Right lobe of liver (tissue), 6 donors: ENCODE data around the gene RCAN2. TPM values are rescaled to one million over a fixed set of nuclear protein-coding genes. Genes with fewer than 3 reads are reported as not detected.

Source experiments
- ATAC-seq, 4 donors: fragments of 200-7000 bp; cut with Tn5 transposase; one replicate each; pipeline ENCODE4 v1.9.1; 2020; ENCODE audit warnings: mild to moderate bottlenecking in 4 of 4, moderate library complexity in 4 of 4
- DNase-seq, 3 donors: peaks; one replicate each; pipeline ENCODE4 v3.0.0-alpha.2; 2020
- H3K27ac ChIP-seq, 3 donors: fragments of 200-600 bp; one replicate each; pipeline ENCODE4 v1.8.0; 2022
- H3K27me3 ChIP-seq, 2 donors: fragments of 200-600 bp; one replicate each; pipeline ENCODE4 v1.8.0; 2022
- H3K36me3 ChIP-seq, 4 donors: fragments of 200-600 bp; sonication (generic) in 1 of 4; one replicate each; pipeline versions ENCODE4 v1.5.1 to v1.8.0; 2017 to 2022; ENCODE audit warnings: control low read depth in 1 of 4
- H3K4me1 ChIP-seq, 4 donors: fragments of 200-600 bp; sonication (generic) in 1 of 4; one replicate each; pipeline versions ENCODE4 v1.5.1 to v1.8.0; 2017 to 2022; ENCODE audit warnings: control low read depth in 1 of 4
- H3K4me3 ChIP-seq, 3 donors: fragments of 200-600 bp; one replicate each; pipeline ENCODE4 v1.8.0; 2022
- H3K9me3 ChIP-seq, 4 donors: fragments of 200-600 bp; sonication (generic) in 1 of 4; one replicate each; pipeline versions ENCODE4 v1.5.1 to v1.8.0; 2017 to 2022; ENCODE audit warnings: control low read depth in 1 of 4
- POLR2A ChIP-seq: fragments of 450-650 bp; IDR thresholded peaks from one replicate; pipeline ENCODE4 v1.6.1; 2017; ENCODE audit warnings: antibody characterized with exemption, mild to moderate bottlenecking
- WGBS: methylation state at CpG from one replicate; pipeline ENCODE4 v1.1.6; 2018; ENCODE audit warnings: low coverage, low lambda C conversion rate; ENCODE audit not compliant: insufficient coverage; ENCODE audit errors: missing lambda C conversion rate; 5-methylcytosine and 5-hydroxymethylcytosine counted together
- intact Hi-C, 2 donors: fragments of 100-400 bp; cut with DNase I; formaldehyde crosslinking; loops; one replicate each; pipeline versions ENCODE4 v1.11.2 to v1.14.1; 2022
- total RNA-seq, 6 experiments: library from RNA; depleted of rRNA in 2 of 6; stranded (reverse); fragments of >200 nt in 2 of 6; fragmentation: NEBNext Ultra II Directional in 3 of 6; extraction: Animal tissue kit (Norgen Biotek cat#: 25700) in 3 of 6; gene quantifications; one replicate each; pipeline versions ENCODE4 v1.1.0 to v1.2.4, GENCODE V29; 2016 to 2023
- TF ChIP-seq, protein P1 (sequence below), 4 donors: fragments of 200-600 bp in 3 of 4; fragments of 450-650 bp in 1 of 4; IDR thresholded peaks; one replicate each; pipeline versions ENCODE4 v1.5.1 to v1.8.0; 2016 to 2022; ENCODE audit warnings: antibody characterized with exemption in 4 of 4, mild to moderate bottlenecking in 2 of 4
- donor health status: DM: no; HTN: yes; CAD: no.
- donor health status: DM: no; HTN: no; CAD: no.
- donor health status: DM: no; HTN: no; CAD: no.
- donor health status: DM: no; HTN: yes; CAD: no.
- donor health status: DM: no; HTN: yes; CAD: no.

RCAN2 gene
- total RNA-seq, 6 experiments from 2014 or later, result 0.77 to 4.5 (median 1.9) TPM

DNA sequence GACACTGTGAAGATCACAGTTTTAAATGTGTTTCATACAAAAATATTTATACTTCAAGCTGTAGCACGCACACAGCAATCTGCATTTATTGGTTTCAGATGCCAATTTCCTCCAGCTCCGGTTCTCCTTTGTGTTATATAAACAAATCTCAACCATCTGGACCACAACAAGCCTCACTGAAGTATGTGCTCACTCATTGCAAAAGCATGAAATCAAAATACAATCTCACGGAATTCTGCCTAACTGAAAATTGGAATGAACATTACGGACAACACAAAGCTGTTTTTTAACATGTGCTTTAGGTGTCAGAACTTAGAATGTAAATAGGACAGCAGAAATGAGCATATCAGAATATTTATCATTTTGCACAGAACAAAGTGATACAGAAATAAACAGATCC lies 38.0 kb downstream of the RCAN2 start:
- ATAC-seq (no peak), DNase-seq (no peak)
- Histone ChIP-seq H3K36me3 (no peaks in the 10 kb centered on the region), H3K9me3 (no peaks in the 10 kb centered on the region), H3K4me1 (no peaks in the 10 kb centered on the region), H3K27ac (no peak overlapping the region), H3K27me3 (no peaks in the 10 kb centered on the region), H3K4me3 (no peak overlapping the region)
- TF ChIP-seq POLR2A, result no peak
- TF ChIP-seq, protein P1, sequence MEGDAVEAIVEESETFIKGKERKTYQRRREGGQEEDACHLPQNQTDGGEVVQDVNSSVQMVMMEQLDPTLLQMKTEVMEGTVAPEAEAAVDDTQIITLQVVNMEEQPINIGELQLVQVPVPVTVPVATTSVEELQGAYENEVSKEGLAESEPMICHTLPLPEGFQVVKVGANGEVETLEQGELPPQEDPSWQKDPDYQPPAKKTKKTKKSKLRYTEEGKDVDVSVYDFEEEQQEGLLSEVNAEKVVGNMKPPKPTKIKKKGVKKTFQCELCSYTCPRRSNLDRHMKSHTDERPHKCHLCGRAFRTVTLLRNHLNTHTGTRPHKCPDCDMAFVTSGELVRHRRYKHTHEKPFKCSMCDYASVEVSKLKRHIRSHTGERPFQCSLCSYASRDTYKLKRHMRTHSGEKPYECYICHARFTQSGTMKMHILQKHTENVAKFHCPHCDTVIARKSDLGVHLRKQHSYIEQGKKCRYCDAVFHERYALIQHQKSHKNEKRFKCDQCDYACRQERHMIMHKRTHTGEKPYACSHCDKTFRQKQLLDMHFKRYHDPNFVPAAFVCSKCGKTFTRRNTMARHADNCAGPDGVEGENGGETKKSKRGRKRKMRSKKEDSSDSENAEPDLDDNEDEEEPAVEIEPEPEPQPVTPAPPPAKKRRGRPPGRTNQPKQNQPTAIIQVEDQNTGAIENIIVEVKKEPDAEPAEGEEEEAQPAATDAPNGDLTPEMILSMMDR (IDR thresholded peaks at IDR 0.05), result no peak
- intact Hi-C loops, result no loop called here
- WGBS, result 69% methylated on average over 4 of the region's 4 CpGs

DNA sequence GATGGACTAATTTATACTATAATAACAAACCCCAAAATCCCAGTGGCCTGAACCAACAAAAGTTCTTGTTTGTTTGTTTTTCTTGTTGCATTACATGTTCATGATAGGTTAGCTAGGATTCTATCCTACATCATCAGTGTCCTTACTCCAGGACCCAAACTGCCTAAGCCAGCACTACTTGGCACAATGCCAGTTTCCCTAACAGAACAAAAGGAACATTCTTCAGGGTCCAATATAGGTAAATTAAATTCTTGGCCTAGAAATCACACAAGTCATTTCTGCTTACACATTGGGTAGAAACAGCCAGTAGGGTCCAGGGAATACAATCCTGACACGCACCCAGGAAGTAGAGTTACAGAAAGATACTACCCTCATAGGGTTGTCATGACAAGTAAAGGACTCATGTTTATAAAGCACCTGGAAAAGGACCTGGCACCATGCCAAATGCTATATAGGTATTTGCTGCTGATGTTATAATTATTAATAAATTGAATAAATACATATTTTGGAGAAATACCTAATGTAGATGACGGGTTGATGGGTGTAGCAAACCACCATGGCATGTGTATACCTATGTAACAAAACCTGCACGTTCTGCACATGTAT lies 38.8 kb downstream of the RCAN2 start:
- Histone ChIP-seq H3K36me3 (no peaks in the 10 kb centered on the region), H3K4me3 (no peak overlapping the region), H3K27ac (no peak overlapping the region), H3K9me3 (peaks cover 0 to 1% (median 0%) of the 10 kb centered on the region in 4 donors), H3K4me1 (no peaks in the 10 kb centered on the region), H3K27me3 (no peaks in the 10 kb centered on the region)
- 89% methylated on average over 3 of the region's 3 CpGs for WGBS
- DNase-seq (no peak), ATAC-seq (no peak)
- TF ChIP-seq, protein P1 (IDR thresholded peaks at IDR 0.05), result no peak
- TF ChIP-seq POLR2A, result no peak
- intact Hi-C loops, result no loop called here

DNA sequence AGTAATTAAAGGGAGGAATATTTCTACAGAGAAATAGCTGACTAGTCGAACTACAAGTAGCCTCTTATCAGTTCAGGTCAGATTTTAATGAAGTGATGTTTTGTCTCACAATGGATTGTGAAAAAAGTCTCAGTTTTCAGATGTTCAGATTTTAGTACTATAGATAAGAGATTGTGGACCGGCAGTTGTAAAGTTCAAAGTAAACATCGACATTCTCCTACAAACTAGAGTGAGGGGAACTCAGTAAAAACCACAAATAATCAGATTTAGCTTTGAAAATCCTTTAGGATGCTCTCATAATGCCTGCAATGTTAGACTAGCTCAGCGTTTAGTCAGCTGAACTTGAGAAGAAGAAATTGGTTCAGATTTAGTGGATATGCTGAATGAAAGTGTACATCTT lies 39.9 kb downstream of the RCAN2 start:
- 49% methylated on average over 4 of the region's 4 CpGs for WGBS
- TF ChIP-seq POLR2A, result no peak
- TF ChIP-seq, protein P1 (IDR thresholded peaks at IDR 0.05), result no peak
- no peak overlapping the region for H3K27ac ChIP-seq
- peaks cover 0 to 3% (median 0%) of the 10 kb centered on the region in 4 donors for H3K9me3 ChIP-seq
- DNase-seq (no peak), ATAC-seq (no peak)
- H3K4me3 ChIP-seq, result no peak overlapping the region
- H3K27me3 ChIP-seq, result no peaks in the 10 kb centered on the region
- H3K36me3 ChIP-seq, result no peaks in the 10 kb centered on the region
- no peaks in the 10 kb centered on the region for H3K4me1 ChIP-seq
- intact Hi-C loops, result no loop called here

DNA sequence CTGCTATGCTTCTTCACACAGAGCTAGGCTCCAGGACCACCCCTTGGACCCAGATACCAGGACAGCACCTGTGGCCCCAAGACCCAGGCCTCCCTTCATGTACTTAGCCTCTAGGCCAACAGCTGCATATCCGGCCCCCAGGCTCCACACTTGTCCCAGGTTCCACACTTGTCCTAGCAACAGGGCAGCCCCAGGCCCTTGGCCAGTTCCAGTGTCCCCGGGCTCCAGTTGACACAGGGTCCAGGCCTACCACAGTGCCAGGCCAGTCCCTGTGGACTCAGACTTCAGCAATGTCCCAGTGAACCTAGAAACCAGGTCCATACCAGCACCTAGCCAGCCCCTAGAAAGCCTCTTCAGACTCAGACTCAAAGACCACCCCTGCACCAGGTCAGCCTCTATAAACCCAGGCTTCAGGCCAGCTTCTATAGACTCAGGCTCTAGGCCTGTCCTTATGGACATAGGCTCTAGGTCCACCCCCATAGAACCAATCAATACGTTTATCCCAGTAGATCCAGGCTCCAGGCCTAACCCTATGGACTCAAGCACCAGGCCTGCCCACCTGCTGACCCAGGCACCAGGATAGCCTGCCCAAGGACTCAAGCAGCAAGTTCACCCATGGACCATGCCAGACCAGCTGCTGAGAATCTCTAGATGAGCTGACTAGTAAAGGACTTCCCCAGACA lies 46.3 kb downstream of the RCAN2 start:
- peaks cover 0 to 3% (median 1%) of the 10 kb centered on the region in 4 donors for H3K9me3 ChIP-seq
- no peaks in the 10 kb centered on the region for H3K36me3 ChIP-seq
- ATAC-seq (peak in 1 of 4 donors; percentile 13), DNase-seq (no peak)
- no peaks in the 10 kb centered on the region for H3K27me3 ChIP-seq
- TF ChIP-seq, protein P1 (IDR thresholded peaks at IDR 0.05), result no peak
- no peak for TF ChIP-seq POLR2A
- no peak overlapping the region for H3K27ac ChIP-seq
- intact Hi-C loops, result no loop called here
- no peaks in the 10 kb centered on the region for H3K4me1 ChIP-seq
- H3K4me3 ChIP-seq, result no peak overlapping the region
- WGBS, result 60% methylated on average over 1 of the region's 3 CpGs
